Activated gamma-delta T cell treated with anti-CD3 and anti-CD28 coated beads, Interleukin-2, amount 50 U/mL, for 16 hours (primary cell): ENCODE measurements around the gene ZNF384.

Experiments used
- DNase-seq: peaks from one replicate; pipeline ENCODE4 v3.0.0-alpha.2; 2020; ENCODE audit warnings: low read depth

ZNF384 gene

DNA sequence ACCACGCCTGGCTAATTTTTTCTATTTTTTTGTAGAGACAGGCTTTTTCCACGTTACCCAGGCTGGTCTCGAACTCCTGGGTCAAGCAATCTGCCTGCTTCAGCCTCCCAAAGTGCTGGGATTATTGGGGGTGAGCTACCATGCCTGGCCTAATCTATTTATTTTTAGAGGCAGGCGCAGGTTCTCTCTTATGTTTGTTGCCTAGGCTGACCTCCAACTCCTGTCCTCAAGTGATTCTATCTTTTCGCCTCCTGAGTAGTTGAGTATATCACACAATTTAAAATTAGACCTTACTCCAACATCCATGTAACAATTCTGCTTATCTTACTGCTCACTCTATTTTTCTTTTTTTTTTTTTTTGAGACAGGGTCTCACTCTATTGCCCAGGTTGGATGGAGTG is 35.2 kb downstream of the ZNF384 start:
- no peak for DNase-seq

DNA sequence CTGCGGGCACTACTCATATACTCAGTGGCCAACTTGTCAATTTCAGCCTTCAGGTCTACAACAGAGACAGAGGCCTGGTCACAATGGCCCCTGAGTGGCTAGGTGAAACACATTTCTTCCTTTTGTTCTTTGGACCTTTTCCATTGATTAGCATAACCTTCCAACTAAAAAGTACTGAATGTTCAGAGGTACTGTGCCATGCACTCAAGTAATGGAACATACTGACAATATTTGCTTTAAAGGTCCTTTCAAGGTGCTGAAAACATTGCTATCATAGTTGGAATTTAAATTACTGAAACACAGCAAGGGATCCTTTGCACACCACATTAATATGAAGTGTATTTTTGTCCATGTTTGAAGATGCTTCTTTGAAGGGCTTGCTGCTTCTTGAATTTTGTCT is 35.8 kb downstream of the ZNF384 start:
- no peak for DNase-seq

DNA sequence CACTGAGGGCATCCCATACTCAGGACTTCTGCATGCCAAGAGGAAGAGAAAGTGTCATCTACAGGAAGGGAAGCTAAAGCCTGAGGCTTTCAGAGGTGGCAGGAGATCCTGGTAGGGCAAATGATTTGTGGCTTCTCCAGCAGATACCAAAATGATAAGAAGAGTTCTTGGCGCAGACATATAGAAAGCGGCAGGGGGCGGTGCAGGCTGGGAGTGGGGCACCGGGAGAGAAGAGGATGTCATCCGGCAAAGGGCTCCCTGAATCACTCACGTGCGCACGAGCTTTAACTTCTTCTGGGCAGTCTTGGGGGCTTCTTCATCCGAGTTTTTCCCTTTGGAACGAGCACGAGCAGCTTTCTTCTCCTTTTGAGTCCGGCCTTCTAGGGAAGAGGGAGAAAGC is 36.8 kb downstream of the ZNF384 start:
- DNase-seq, result no peak

DNA sequence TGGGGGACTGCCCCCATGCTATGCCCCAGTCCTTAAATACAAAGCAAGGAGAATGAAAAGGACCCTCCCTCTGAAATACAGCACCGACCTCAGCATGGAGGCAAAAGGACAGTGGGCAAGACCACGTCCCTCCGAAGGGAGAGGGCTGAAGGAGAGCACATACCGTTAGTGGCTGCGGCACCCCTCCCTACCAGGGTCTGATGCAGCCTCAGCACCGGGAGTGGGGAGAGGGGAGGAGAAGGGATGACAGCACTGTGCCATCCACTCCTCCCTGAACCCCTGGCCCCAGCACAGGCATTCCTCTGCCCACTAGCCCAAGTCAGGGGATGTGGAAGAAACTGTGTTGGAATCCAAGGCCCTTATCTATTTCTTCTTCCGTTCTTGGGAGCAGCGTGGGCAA is 38.3 kb downstream of the ZNF384 start:
- DNase-seq, result no peak

GRCh38 chr12:6647083-6647604 is 42.0 kb downstream of the ZNF384 start, which contains the start of gene ACRBP:
ACRBP (minus strand) TSS chr12:6647432; CDS start chr12:6647366, 66 bp downstream.
- no peak for DNase-seq

DNA sequence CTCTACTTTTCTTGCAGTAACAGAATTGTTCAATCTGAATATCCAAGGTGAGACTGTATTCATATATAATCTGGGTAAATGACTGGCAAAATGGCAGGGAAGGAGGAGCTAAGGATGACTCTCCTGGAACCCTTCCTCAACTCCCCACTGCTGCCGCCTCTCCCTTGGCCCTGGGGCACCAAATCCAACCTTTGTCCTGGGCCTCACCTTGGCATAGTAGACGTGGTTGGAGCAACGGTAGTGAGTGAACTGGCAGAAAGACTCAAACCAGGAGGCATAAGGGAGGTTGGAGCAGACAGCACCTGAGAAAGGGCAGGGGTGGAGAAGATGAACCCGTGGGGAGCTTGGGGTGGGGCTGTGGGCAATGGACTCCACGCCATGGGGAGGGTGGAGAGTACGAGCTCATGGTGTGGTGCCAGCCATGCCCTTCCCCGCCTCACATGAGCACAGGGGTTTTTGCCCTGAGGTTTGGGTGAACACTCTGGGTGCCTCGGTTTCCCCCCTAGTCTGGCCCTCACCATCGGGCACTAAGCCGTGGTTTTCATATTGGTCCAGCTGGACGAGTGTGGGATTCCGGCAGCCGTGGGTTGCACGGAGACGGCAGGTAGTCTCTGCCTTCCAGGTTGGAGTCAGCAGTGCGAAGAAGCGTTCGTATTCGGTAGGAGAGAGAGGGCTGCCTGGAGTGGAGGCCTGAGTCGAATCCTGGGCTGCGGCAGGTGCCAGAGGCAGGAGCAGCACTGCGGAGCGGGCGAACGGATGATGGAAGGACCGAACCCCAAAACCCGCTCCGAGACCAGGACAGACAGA is 42.7 kb downstream of the ZNF384 start:
- DNase-seq, result no peak

GRCh38 chr12:6644903-6645302 is 44.3 kb downstream of the ZNF384 start:
- no peak for DNase-seq

- no peak for DNase-seq
Measured at GRCh38 chr12:6644257-6644596, 44.9 kb downstream of the ZNF384 start.

DNA sequence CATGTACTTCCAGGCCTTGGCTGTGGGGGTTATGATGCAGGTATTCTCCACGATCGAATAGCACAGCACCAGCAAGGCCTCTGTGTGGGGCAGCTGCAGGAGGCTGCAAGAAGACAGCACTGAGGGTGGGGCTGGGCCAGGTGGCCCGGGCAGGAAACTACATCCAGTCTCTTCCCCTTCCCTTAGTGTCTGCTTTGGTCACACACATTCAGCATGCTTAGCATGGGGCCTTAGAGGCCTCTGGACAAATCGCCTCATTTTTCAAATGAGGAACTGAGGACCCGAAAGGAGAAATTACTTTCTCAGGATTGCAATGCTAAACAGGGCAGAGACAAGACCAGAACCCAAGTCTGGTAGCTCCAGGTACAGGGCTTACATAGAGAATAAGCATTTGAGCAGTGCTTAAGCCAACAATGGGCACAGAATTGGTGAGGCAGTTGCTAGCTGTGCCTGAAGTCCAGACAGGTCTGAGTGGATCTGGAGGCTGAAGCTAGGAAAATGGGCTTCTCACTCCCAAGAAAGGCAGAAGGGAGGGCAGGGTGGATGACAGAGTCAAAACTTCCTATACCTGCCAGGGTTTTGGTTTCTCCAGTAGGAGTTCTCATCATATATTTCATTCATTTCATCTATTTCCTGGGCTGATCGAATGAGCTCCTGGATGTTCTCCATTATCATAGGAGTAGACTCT is 45.5 kb downstream of the ZNF384 start:
- DNase-seq, result no peak

- no peak for DNase-seq
Measured at GRCh38 chr12:6641131-6641530, 48.0 kb downstream of the ZNF384 start.

GRCh38 chr12:6640497-6640896 is 48.7 kb downstream of the ZNF384 start:
- DNase-seq, result no peak

- DNase-seq, result no peak
Measured at GRCh38 chr12:6639151-6639801, 49.9 kb downstream of the ZNF384 start.

DNA sequence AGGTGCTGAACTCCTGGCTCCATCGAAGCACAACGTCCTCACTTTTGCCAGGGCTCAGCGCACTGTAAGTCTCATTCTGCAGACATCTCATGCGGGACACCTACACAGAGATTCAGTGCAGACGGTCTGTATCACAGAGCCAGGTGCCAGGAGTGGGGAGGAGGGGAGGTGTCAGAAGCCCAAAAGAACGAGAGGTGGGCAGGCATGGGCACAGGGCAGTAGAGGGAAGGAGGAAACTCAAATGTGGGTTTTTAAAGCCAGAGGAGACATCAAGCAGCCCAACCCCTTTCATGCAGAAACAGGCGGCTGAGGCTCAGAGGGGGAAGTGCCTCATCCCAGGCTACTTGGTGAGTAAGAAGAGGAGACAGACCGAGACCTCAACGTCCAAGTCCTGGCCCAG is 50.9 kb downstream of the ZNF384 start:
- DNase-seq, result no peak

DNA sequence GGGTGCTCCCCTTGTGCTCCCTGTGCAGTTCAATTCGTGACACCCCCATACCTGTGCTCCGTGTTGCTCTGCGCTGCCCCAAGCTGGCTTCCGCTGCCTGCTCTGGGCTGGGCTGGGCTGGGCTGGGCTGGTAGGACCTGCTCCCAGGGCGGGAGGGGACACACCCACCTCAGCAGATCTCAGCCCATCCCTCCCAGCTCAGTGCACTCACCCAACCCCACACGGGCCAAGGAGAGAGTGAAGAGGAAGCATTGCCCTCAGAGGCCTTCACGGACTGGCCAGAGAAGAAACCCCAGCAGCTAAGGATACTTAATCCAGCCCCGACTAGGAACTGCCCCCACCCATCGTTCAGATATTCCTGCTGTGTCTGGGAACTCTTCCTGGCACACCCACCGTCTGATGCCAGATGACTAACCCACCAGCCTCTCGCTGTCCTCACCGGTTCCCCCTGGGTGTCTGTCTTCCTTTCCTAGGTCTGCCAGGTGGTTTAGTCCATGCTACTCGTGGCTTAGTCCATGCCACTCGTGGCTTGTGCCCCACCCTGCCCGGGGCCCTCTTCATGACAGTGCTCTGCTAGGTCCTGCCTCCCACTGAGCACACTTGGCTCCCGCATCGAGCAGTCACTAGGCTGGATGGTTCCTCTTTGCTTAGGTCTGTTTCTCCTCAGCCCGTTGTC is 53.2 kb downstream of the ZNF384 start, which contains the start of gene LPAR5:
LPAR5 (minus strand) TSS at position 104 of the 676 bp plus-strand sequence. CDS start 14,711 bp downstream, outside the sequence.
- no peak for DNase-seq

- peak; percentile 60 for DNase-seq
Measured at GRCh38 chr12:6635375-6635855, 53.8 kb downstream of the ZNF384 start.

DNA sequence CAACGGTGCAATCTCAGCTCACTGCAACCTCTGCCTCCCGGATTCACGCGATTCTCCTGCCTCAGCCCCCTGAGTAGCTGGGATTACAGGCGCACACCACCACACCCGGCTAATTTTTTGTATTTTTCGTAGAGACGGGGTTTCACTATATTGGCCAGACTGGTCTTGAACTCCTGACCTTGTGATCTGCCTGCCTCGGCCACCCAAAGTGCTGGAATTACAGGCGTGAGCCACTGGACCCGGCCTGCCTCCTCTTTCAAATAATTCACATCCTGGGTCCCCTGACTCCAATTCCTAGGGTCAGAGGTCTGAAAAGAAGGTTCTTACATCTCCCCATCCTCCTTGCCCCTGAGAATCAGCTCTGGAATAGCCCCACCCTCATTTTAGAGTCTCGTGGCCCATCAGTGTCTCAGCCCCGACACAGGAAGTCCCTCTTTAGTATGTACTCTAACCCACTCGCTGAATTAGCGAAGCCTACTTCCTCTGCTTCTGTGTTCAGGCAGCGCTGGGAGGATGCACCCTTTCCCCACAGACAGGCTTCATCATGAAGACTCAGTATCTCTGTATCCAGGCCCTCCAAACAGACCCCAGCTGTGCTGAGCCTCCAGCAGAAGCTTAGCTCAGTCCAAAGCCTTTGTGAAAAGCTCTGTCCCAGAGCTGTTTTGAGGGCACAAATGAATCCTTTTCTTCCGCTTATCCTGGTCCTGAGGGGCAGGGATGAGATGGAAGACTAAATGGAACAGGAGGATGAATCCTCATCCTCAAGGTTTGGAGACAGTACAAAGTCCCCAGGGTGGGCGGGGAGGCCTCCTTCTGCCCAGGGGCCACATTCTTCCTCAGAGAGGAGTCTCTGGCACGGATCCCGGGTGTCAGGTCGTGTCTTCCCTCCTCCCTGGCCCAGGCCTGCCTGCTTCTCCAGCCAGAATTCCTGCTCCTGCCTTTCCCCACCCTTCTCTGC is 56.9 kb downstream of the ZNF384 start:
- no peak for DNase-seq

GRCh38 chr12:6631549-6631961 is 57.6 kb downstream of the ZNF384 start:
- no peak for DNase-seq

- DNase-seq, result no peak
Measured at GRCh38 chr12:6630736-6631135, 58.4 kb downstream of the ZNF384 start.

- no peak for DNase-seq
Measured at GRCh38 chr12:6627616-6628015, 61.6 kb downstream of the ZNF384 start.

GRCh38 chr12:6626654-6627283 is 62.4 kb downstream of the ZNF384 start:
- no peak for DNase-seq
